HG02870 (cell line): ENCODE results near the gene PIKFYVE.

Experiments used
- ATAC-seq: cut with Tn5 transposase; IDR thresholded peaks from one replicate; pipeline ENCODE4 v1.9.1; 2021; ENCODE audit warnings: mild to moderate bottlenecking, moderate library complexity; ENCODE audit not compliant: unreplicated experiment

PIKFYVE gene

GRCh38 chr2:208406474-208407451 lies 140.7 kb downstream of the PIKFYVE start, which contains the start of gene PTH2R:
PTH2R (plus strand) TSS chr2:208406792; CDS start chr2:208407044, 252 bp downstream.
- ATAC-seq, result no peak

- no peak for ATAC-seq
Measured at GRCh38 chr2:208407667-208408066, 141.6 kb downstream of the PIKFYVE start.
